Endothelial cell of umbilical vein (primary cell): ENCODE measurements around the gene NPB. TPM values are rescaled to one million over a fixed set of nuclear protein-coding genes. Genes with fewer than 3 reads are reported as not detected.

Source experiments
- BruUV-seq: library from RNA; stranded (reverse); fragments of 400-500 nt; replicated peaks from 2 replicates; lab custom pipeline; 2021; lab: Mats Ljungman, UMichigan
- CTCF ChIA-PET: fragments of 300-600, 350-600 bp; sonication (Branson Sonifier 250); formaldehyde crosslinking; loops from one replicate; lab custom pipeline; 2021; ENCODE audit warnings: antibody characterized with exemption, inconsistent platforms; lab: Charles Lee
- POLR2A ChIA-PET: fragments of 300-600, 350-600 bp; sonication (Branson Sonifier 250); formaldehyde crosslinking; loops from one replicate; lab custom pipeline; 2021; ENCODE audit warnings: antibody characterized with exemption, inconsistent platforms; lab: Charles Lee
- DNase-seq: peaks from one replicate; pipeline ENCODE4 v3.0.0-alpha.2; 2011; ENCODE audit warnings: low read depth, low spot score
- FAIRE-seq: peaks from 2 replicates; lab custom pipeline; 2011; peaks lifted over from hg19 to GRCh38; lab: Jason Lieb, UNC
- H2AFZ ChIP-seq: 2 replicates; pipeline ENCODE4 v1.6.0; 2012; ENCODE audit warnings: low read depth, low read length, control low read depth, inconsistent platforms
- H3K27ac ChIP-seq: 2 replicates; pipeline ENCODE4 v1.5.1; 2011; ENCODE audit warnings: low read depth, mild to moderate bottlenecking, control low read depth, low read length, moderate library complexity; ENCODE audit not compliant: insufficient read depth
- H3K27me3 ChIP-seq, 2 experiments: 2 replicates each; pipeline versions ENCODE4 v1.6.0 to v1.6.1; 2011; ENCODE audit warnings: low read length in 2 of 2, mixed read lengths in 1 of 2; ENCODE audit not compliant: control insufficient read depth in 2 of 2, insufficient read depth in 2 of 2
- H3K36me3 ChIP-seq, 2 experiments: 2 replicates in 1 of 2; 3 replicates in 1 of 2; pipeline ENCODE4 v1.5.1; 2011; ENCODE audit warnings: low read length in 2 of 2, mild to moderate bottlenecking in 1 of 2, moderate library complexity in 1 of 2; ENCODE audit not compliant: control insufficient read depth in 2 of 2, insufficient read depth in 2 of 2; ENCODE audit errors: extremely low read depth in 1 of 2
- H3K4me1 ChIP-seq: 3 replicates; pipeline ENCODE4 v1.5.1; 2011; ENCODE audit warnings: mild to moderate bottlenecking, low read length; ENCODE audit not compliant: control insufficient read depth, insufficient read depth; ENCODE audit errors: extremely low read depth
- H3K4me2 ChIP-seq: 2 replicates; pipeline ENCODE4 v1.6.1; 2011; ENCODE audit warnings: low read length, control low read depth, mixed read lengths; ENCODE audit not compliant: insufficient read depth
- H3K4me3 ChIP-seq, 3 experiments: fragments of 200-600 bp in 1 of 3; sonication (generic), shearing (Covaris generic) in 1 of 3; replicated peaks in 1 of 3; 2 replicates each; pipeline ENCODE4 v1.5.1; 2011 to 2016; ENCODE audit warnings: control low read depth in 3 of 3, low read length in 3 of 3, mild to moderate bottlenecking in 2 of 3, inconsistent platforms in 1 of 3, low read depth in 1 of 3, moderate library complexity in 1 of 3; ENCODE audit not compliant: insufficient read depth in 1 of 3
- H3K79me2 ChIP-seq: 2 replicates; pipeline ENCODE4 v1.6.0; 2012; ENCODE audit warnings: low read length, inconsistent platforms; ENCODE audit not compliant: control insufficient read depth, insufficient read depth
- H3K9ac ChIP-seq: replicated peaks from 2 replicates; pipeline ENCODE3; 2011; ENCODE audit warnings: low read length, control low read depth; ENCODE audit not compliant: insufficient read depth; ENCODE audit errors: extremely low read depth
- H3K9me1 ChIP-seq: replicated peaks from 3 replicates; pipeline ENCODE4 v1.6.0; 2011; ENCODE audit warnings: mild to moderate bottlenecking, low read length; ENCODE audit not compliant: control insufficient read depth, insufficient read depth; ENCODE audit errors: extremely low read depth
- H3K9me3 ChIP-seq: replicated peaks from 2 replicates; pipeline ENCODE4 v1.5.1; 2012; ENCODE audit warnings: low read length, inconsistent platforms; ENCODE audit not compliant: control insufficient read depth, insufficient read depth
- H4K20me1 ChIP-seq: replicated peaks from 2 replicates; pipeline ENCODE3; 2011; ENCODE audit warnings: mild to moderate bottlenecking, low read length; ENCODE audit not compliant: control insufficient read depth, insufficient read depth; ENCODE audit errors: extremely low read depth
- EZH2 ChIP-seq: IDR thresholded peaks from 2 replicates; pipeline ENCODE4 v1.6.1; 2012; ENCODE audit warnings: borderline replicate concordance, low read depth, mild to moderate bottlenecking, moderate library complexity, low read length, inconsistent platforms; ENCODE audit not compliant: severe bottlenecking
- FOS ChIP-seq: IDR thresholded peaks from 2 replicates; pipeline ENCODE4 v1.6.1; 2011; ENCODE audit warnings: mild to moderate bottlenecking, low read length, moderate library complexity, borderline replicate concordance; ENCODE audit not compliant: insufficient read depth
- GATA2 ChIP-seq: IDR thresholded peaks from 2 replicates; pipeline ENCODE4 v1.7.0; 2011; ENCODE audit warnings: low read depth, mild to moderate bottlenecking, moderate library complexity, mixed read lengths, low read length; ENCODE audit not compliant: insufficient read length, insufficient read depth
- JUN ChIP-seq: IDR thresholded peaks from 2 replicates; pipeline ENCODE4 v1.6.1; 2011; ENCODE audit warnings: borderline replicate concordance, low read depth; ENCODE audit not compliant: insufficient read length, insufficient read depth
- MYC ChIP-seq: IDR thresholded peaks from one replicate; pipeline ENCODE4 v1.6.1; 2011; ENCODE audit warnings: mild to moderate bottlenecking, low read depth, low read length
- POLR2A ChIP-seq: IDR thresholded peaks from 2 replicates; pipeline ENCODE4 v1.6.1; 2012; ENCODE audit warnings: low read depth, mild to moderate bottlenecking, control low read depth, low read length
- POLR2AphosphoS5 ChIP-seq: IDR thresholded peaks from 2 replicates; pipeline ENCODE4 v1.6.1; 2012; ENCODE audit warnings: low read depth, mild to moderate bottlenecking, control low read depth, low read length, moderate library complexity; ENCODE audit not compliant: insufficient read depth
- dilution Hi-C: fragments of 300-500 bp; cut with MboI; formaldehyde crosslinking; loops from one replicate; pipeline ENCODE4 v1.15.0; 2019; ENCODE audit warnings: low sequenced_read_pairs; ENCODE audit not compliant: extremely low pct_ligation_motif_present
- intact Hi-C: fragments of 100-400 bp; cut with micrococcal nuclease; formaldehyde crosslinking; loops from one replicate; pipeline ENCODE4 v1.10.0; 2022
- polyA plus RNA-seq, 4 experiments: library from polyadenylated mRNA; depleted of rRNA in 3 of 4; stranded (reverse) in 3 of 4; unstranded in 1 of 4; fragments of >200 nt; gene quantifications; 2 replicates each; pipeline versions ENCODE4 v1.2.1 to v1.2.3, GENCODE V29; 2011 to 2012; ENCODE audit warnings: missing spikeins in 1 of 4
- total RNA-seq: library from RNA; stranded (reverse); gene quantifications from 2 replicates; pipeline ENCODE4 v1.2.3, GENCODE V29; 2021
- TF ChIP-seq, protein P1 (sequence below), 2 donors: IDR thresholded peaks; 1 replicate in 1 of 2; 2 replicates in 1 of 2; pipeline ENCODE4 v1.5.1; 2011; ENCODE audit warnings: low read length in 2 of 2, mild to moderate bottlenecking in 2 of 2, moderate library complexity in 2 of 2, control low read depth in 1 of 2, inconsistent platforms in 1 of 2, low read depth in 1 of 2; ENCODE audit not compliant: insufficient read depth in 1 of 2; ENCODE audit errors: extremely low read depth in 1 of 2
- TF ChIP-seq, protein P2 (sequence below): IDR thresholded peaks from 2 replicates; pipeline ENCODE4 v1.6.1; 2011; ENCODE audit not compliant: insufficient read depth, insufficient read length

The NPB gene
- total and polyA plus RNA-seq, 2 donors (not counting 3 experiments of a cell fraction or from before 2014, with no cell fraction given): 0.33 to 0.42 TPM

DNA sequence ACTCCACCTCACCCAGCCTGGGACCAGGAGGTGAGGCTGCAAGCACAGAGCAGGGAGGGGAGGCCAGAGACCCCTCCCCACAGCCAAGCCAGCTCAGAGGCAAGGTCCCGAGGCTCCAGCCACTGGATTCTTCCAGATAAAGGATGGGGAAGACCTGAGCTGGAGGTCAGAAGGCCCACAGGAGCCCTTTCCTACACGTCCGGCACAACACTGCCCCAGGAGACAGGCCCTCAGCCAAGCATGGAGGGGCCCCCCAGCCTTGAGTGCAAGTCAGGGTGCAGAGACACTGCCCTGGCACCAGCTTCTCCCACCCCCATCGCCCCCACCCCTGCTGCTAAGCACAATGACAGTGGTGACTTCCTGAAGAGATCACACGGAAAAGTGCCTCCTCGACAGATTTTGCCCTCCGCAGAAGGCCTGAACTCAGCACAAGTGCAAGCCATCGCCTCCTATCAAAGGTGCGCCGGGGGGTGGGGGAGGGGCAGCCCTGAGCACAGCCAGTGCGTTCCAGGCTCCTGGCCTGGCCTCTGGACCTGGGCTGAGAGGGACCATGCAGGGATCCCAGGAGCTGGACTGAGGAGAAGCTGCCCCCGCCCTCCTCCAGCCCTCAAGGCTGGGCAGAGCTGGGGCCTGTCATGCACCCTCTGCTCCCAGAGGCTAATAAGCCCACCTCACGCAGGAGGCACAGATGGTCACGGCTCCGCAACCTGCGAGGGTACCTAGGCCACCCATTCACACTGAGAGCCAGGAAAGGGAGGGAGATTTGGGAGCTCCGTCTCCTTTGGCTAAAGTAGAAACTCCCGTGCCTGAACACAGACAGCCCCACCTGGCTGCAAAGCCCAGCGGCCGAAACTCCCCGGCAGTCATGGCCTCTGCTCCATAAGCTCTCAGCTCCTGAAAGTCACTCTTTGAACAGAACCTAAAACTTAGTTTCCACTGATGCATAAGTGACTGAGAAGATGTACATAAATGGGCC lies 22.8 kb downstream of the NPB start:
- H3K79me2 ChIP-seq: peaks cover 68% of the 10 kb centered on the region
- FAIRE-seq (no peak), DNase-seq (no peak)
- H3K36me3 ChIP-seq: peaks cover 0 to 19% of the 10 kb centered on the region in 2 experiments
- no peak overlapping the region for H2AFZ ChIP-seq
- H4K20me1 ChIP-seq: no peaks in the 10 kb centered on the region
- H3K4me3 ChIP-seq: no peak overlapping the region
- TF ChIP-seq POLR2A (no peak), FOS (no peak), JUN (no peak), GATA2 (no peak), EZH2 (no peak), POLR2AphosphoS5 (no peak), MYC (no peak)
- TF ChIP-seq, protein P1, sequence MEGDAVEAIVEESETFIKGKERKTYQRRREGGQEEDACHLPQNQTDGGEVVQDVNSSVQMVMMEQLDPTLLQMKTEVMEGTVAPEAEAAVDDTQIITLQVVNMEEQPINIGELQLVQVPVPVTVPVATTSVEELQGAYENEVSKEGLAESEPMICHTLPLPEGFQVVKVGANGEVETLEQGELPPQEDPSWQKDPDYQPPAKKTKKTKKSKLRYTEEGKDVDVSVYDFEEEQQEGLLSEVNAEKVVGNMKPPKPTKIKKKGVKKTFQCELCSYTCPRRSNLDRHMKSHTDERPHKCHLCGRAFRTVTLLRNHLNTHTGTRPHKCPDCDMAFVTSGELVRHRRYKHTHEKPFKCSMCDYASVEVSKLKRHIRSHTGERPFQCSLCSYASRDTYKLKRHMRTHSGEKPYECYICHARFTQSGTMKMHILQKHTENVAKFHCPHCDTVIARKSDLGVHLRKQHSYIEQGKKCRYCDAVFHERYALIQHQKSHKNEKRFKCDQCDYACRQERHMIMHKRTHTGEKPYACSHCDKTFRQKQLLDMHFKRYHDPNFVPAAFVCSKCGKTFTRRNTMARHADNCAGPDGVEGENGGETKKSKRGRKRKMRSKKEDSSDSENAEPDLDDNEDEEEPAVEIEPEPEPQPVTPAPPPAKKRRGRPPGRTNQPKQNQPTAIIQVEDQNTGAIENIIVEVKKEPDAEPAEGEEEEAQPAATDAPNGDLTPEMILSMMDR (IDR thresholded peaks at IDR 0.05; ENCODE audit: extremely low read depth in 1 of 2, insufficient read depth in 1 of 2, low read depth in 1 of 2, low read length in 2 of 2): no peak
- TF ChIP-seq, protein P2, sequence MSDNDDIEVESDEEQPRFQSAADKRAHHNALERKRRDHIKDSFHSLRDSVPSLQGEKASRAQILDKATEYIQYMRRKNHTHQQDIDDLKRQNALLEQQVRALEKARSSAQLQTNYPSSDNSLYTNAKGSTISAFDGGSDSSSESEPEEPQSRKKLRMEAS: no peak
- dilution Hi-C loops: no loop called here
- no peaks in the 10 kb centered on the region for H3K9me1 ChIP-seq
- H3K4me2 ChIP-seq: no peak overlapping the region
- no peak overlapping the region for H3K9ac ChIP-seq
- peaks cover 17% of the 10 kb centered on the region for H3K4me1 ChIP-seq
- H3K9me3 ChIP-seq: no peaks in the 10 kb centered on the region
- H3K27ac ChIP-seq: no peak overlapping the region
- no peaks in the 10 kb centered on the region for H3K27me3 ChIP-seq
- BruUV-seq: no TSS peak
- ChIA-PET CTCF (no interaction called here), POLR2A (no interaction called here)
- intact Hi-C loops: loop anchor here (5.0 kb wide), 1 partner anchor 77 kb away; no protein-coding TSS in a partner anchor
